Ishikawa (cell line): ENCODE data around the gene GAB1.

ENCODE experiments used
- CEBPB ChIP-seq: IDR thresholded peaks from 2 replicates; pipeline ENCODE4 v1.6.1; 2012
- CREB1 ChIP-seq: IDR thresholded peaks from 2 replicates; pipeline ENCODE4 v1.6.1; 2012; ENCODE audit warnings: low read depth
- EP300 ChIP-seq: IDR thresholded peaks from 2 replicates; pipeline ENCODE4 v1.6.1; 2012; ENCODE audit warnings: borderline replicate concordance
- FOXM1 ChIP-seq: IDR thresholded peaks from 2 replicates; pipeline ENCODE4 v1.6.1; 2012; ENCODE audit warnings: low read depth, borderline replicate concordance
- MAX ChIP-seq: IDR thresholded peaks from 2 replicates; pipeline ENCODE4 v1.6.1; 2012
- NFIC ChIP-seq: IDR thresholded peaks from 2 replicates; pipeline ENCODE4 v1.6.1; 2012
- RAD21 ChIP-seq: IDR thresholded peaks from 2 replicates; pipeline ENCODE4 v1.6.1; 2012; ENCODE audit warnings: low read depth
- REST ChIP-seq: IDR thresholded peaks from 2 replicates; pipeline ENCODE4 v1.6.1; 2012; ENCODE audit warnings: low read depth, mild to moderate bottlenecking
- TAF1 ChIP-seq: IDR thresholded peaks from 2 replicates; pipeline ENCODE4 v1.6.1; 2012; ENCODE audit warnings: low read depth, mild to moderate bottlenecking
- TCF12 ChIP-seq: IDR thresholded peaks from 2 replicates; pipeline ENCODE4 v1.6.1; 2012; ENCODE audit warnings: low read depth
- TEAD4 ChIP-seq: IDR thresholded peaks from 2 replicates; pipeline ENCODE4 v1.6.1; 2012
- YY1 ChIP-seq: IDR thresholded peaks from 2 replicates; pipeline ENCODE4 v1.6.1; 2012; ENCODE audit warnings: low read depth
- ZBTB7A ChIP-seq: IDR thresholded peaks from 2 replicates; pipeline ENCODE4 v1.6.1; 2012; ENCODE audit warnings: low read depth

- no peak for TF ChIP-seq TAF1
- TF ChIP-seq REST: no peak
- TF ChIP-seq CEBPB: no peak
- no peak for TF ChIP-seq TCF12
- no peak for TF ChIP-seq MAX
- no peak for TF ChIP-seq NFIC
- no peak for TF ChIP-seq RAD21
- no peak for TF ChIP-seq TEAD4
- no peak for TF ChIP-seq CREB1
- TF ChIP-seq YY1: no peak
- TF ChIP-seq EP300: no peak
- TF ChIP-seq FOXM1: no peak
- TF ChIP-seq ZBTB7A: no peak
Measured at GRCh38 chr4:143386812-143387211, 50.1 kb downstream of the GAB1 start.
